Dedifferentiated amniotic fluid mesenchymal stem cell (primary cell): ENCODE measurements around the gene SV2C.
"Not testable (repeated sequence)": the region's sequence is repeated elsewhere in the genome, so short reads cannot be mapped to it uniquely, and the experiment has no call there.

Experiments used
- DNase-seq: peaks from one replicate; pipeline ENCODE4 v3.0.0-alpha.2; 2016; ENCODE audit errors: extremely low spot score

SV2C gene, protein sequence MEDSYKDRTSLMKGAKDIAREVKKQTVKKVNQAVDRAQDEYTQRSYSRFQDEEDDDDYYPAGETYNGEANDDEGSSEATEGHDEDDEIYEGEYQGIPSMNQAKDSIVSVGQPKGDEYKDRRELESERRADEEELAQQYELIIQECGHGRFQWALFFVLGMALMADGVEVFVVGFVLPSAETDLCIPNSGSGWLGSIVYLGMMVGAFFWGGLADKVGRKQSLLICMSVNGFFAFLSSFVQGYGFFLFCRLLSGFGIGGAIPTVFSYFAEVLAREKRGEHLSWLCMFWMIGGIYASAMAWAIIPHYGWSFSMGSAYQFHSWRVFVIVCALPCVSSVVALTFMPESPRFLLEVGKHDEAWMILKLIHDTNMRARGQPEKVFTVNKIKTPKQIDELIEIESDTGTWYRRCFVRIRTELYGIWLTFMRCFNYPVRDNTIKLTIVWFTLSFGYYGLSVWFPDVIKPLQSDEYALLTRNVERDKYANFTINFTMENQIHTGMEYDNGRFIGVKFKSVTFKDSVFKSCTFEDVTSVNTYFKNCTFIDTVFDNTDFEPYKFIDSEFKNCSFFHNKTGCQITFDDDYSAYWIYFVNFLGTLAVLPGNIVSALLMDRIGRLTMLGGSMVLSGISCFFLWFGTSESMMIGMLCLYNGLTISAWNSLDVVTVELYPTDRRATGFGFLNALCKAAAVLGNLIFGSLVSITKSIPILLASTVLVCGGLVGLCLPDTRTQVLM

DNA sequence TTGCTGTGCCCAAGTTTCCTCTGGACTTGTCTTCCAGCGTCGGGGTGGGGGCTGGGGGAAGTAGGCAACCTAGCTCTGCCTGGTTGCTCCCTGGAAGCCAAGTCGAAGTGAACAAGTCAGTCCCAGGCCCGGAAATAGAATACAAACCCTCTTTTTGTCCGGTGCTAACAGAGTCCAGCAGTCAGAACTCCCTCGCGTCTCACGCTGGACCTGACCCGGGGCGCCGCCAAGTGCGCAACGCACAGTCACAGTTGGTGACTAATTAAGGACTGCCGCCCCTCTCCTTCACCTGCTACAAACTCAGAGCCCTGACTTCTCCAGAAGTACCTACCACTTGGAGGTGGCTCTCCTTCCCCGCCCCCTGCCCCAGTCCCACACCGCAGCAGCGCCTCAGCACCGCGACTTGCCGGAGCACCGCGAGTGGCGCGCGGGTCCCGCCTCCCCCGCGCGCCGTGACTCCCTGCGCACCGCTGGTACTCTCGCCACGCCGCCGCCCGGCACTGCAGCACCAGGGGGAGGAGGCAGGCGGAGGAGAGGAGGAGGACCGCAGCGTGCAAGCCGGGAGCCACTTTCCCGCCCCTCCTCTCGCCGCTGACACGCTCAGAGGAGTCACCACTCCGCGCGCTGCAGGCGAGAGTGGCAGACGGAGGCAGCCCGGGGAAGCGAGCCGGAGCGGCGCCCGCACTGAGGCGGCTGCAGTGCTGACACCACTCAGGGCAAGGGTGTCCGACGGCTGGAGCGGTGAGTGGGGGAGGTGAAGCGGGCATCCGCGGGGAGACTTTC is at the start of gene SV2C:
Gene SV2C (plus strand): TSS at position 612 of the 783 bp plus-strand sequence. CDS start 48,368 bp downstream, outside the sequence.
- DNase-seq: no peak

DNA sequence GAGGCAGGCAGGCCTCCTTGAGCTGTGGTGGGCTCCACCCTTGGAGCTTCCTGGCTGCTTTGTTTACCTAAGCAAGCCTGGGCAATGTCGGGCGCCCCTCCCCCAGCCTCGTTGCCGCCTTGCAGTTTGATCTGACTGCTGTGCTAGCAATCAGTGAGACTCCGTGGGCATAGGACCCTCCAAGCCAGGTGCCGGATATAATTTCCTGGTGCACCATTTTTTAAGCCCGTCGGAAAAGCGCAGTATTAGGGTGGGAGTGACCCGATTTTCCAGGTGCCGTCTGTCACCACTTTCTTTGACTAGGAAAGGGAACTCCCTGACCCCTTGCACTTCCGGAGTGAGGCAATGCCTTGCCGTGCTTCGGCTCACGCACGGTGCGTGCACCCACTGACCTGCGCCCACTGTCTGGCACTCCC is 45.4 kb upstream of the SV2C start:
- not testable (repeated sequence) for DNase-seq

DNA sequence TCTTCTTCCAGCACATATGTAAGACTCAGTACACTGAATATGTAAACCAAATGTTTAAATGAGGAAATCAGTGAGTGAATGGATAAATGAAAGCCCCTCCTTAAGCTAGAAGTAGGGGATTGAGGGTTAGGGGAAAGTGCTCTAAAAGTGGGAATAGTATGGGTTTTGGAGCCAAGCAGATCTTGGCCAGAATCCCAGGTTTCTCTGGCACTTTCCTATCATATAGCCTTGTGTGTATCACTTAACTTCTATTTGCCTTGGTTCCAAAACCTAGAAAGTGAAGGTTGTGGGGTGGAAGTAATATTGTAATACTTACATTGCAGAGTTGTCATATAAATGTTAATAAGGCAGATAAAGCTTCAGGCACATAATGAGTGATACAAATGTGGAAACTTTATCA is 45.0 kb upstream of the SV2C start:
- no peak for DNase-seq

DNA sequence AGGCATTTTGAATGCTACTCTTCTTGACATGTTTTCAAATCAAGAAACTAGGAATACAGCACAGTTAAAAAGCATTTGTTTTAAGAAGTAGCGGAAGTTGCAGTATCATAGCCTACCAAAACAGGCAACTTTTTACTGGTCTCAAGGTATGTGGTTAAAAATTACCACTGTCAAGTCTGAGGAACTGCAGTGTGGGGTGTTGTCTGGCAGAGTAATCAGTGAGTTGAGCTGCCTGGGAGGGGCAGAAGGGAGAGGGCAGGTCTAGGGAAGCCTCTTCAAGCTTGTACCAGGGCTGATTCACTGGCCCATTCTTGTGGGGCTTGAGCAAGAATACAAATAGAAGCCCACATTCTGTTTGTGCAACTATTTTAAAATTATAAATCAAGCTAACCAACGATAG is 42.4 kb upstream of the SV2C start:
- DNase-seq: no peak

DNA sequence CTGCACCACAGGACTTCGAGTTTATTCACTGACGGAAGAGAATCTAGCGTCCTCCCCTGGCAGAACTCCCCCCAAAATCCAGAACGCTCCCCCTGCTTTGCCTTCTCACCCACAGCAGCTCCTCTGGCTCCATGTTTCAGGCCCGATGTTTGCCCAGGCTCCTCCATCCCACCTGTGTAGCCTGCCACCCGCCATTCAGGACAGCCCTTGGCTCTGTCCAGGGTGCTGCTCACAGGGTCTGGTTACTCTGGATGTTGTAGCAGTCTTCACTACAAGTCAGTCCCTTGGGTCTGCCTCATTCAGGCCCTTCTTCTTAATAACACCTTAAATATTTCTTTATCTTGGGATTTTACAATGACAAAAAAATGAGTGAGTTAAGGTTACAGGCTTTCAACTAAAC is 41.3 kb upstream of the SV2C start:
- DNase-seq: no peak

DNA sequence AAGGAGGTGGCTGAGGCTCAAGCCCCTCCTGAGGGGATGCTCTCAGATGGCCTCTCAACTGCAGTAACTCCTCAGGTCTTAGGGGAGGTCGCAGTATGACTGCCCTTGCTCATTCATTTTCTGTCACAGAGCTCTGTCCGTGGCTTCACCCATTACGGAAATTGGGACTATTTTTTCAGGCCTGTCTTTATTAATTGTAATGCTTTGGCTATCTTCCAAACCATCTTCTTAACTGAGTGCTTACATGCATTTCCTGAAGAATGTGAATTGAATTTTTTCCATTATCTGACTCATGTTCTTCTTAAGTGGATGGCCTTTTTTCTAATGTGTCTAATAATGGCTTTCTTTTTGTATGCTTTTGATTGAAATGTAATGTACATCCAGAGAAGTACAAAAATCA is 36.4 kb upstream of the SV2C start:
- no peak for DNase-seq

DNA sequence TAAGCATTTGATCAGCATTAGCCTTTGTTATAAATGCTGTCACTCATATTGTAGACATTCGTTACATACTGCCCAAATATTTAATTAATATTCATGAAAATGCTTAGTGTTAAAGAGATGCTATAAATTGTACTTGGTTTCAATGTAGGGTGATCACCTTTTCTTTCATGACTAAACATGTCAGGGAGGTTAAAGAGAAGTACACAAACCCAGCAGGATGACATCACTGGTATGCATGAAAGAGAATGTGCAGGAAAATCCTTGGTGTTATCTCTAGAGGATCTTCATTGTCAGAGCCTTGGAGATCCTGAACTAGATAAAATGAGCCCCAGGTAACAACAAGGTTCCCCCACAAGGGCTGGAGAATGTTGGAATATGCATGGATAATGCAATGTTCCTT is 33.0 kb upstream of the SV2C start:
- no peak for DNase-seq

DNA sequence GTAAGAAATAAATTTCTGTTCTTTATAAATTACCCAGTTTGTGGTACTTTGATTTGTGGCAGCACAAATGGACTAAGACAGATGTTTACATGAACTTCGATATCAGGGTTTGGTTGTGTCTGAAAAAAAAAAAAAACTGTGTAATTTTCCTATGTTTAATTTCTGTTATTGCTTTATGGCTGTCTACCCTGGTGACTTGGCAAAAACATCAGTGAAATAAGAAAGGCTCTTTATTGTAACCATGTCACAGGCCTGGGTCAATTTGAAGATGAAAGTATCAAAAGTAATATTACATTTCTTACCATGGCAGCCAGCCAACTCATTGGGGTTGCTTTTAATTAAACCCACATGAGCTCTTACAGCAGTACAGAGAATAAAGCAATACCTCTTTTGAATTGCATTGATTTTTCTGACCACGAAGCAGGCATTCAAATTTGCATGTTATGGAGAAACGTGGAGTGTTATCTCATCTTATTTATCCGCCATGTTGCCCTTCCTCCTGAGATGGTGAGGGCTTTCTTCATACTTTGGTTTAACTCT is 20.6 kb upstream of the SV2C start:
- no peak for DNase-seq

DNA sequence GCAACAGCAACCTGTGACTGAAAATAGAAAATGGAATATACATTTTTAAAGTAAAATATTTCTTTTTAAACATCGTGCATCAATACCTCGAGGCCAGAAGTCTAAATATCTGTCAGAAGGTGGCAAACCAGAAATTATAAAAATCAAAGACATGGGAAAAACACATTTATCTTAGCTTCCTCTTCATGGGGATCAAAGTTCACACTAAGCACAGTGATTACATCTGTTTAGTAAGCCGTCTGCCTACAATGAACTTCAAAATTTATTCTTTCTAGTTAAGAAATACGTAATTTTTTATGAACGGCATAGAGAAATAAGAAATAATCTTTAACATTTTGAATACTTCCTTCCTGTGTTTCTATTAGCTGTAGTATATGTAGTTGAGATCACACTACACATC is 17.9 kb upstream of the SV2C start:
- no peak for DNase-seq

DNA sequence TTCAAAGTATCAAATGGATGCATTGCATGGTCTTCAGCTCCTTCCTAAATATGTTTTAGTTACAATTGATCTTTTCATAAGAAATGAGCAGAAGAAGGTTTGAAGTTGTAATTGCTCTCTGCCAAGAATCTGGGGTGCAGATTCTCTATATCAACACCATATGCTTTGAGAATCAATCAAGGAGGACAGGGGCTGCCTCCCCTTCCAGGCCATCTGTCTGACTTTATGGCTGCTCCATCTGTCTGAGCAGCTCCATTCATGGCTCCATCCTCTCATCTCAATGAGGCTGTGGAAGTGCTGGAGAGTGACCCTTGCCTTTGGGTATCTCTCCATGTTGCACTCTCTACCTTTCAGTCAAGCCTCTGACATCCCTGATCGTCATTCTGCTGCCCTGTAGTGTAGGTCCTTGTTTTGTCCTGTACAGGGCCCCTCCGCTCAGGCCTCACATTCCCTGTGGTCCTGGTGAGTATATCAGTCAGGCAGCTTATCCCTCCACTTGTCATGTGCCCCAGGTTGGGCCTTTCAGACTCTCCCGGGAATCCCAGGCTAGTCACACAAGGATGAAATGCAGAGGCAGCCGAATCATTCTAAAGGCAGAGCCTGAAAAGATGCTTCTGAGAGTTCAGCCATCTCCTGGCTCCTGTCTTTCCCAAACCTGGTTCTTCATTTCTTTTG is 14.0 kb upstream of the SV2C start:
- no peak for DNase-seq

DNA sequence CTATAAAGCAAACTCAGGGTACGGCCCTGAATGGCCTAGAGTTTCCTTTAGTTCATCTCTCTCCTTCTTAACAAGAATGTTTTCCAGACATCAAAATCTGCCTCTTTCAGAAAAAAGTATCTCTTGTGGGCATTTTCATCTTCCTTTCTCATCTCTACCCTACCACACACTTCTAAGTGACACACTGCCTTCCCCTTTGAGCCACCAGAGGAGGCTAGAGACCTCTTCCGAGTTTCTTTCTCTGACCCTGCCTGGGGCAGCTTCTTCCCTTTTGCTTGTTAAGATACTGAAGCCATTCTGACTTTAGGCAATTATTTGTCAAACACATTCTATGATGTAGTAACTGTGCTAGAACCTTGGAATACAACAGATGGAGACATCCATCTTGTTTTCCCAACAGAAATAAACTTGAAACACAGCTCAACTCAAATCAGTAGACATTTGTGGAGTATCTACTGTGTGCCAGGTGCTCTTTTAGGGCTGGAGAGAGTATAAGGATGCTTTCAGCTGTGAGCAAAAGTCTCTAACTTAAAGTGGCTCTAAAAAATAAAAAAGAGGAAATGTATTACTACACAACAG is 8.6 kb upstream of the SV2C start:
- no peak for DNase-seq

DNA sequence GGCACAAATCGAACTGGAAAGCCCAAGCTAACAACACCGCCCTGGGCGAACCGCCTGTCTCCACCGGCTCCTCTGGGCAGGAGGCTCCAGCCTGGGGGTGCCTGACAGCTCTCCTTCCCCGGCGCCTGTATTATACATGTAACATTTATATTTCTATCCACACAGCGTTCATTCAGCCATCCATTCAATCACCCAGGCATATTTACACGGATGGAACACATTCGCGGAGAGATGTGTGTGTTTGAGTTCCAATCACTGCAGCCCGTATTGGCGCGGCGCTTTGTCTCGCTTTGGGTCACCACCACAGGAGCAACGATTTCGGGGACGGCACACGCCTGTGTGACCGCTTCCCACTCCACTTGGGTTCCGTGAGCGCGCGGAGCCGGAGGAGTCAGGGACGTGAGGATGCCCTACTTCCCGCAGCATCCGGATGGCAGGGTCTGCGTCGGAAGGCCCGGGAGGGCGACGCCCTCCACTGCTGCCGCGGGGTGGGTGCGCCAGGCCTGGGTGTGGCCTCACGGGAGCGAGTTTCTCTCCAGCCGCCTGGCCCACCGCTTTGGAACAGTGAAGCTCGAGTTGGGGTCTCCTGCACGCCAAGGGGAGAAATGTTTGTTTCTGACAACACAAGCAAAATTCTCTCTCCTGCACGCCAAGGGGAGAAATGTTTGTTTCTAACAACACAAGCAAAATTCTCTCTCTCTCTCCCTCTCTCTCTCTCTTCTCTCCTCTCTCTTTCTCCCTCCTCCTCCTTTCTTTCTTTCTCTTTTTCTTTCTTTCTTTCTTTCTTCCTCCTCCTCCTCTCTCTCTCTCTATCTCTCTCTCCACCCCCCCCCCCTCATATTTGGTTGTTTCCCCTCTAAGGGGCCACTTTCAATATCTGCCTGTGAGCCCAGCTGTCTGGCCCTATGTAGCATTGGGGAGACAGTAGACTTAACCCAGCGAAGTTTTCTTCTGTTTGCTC is 1.1 kb upstream of the SV2C start:
- no peak for DNase-seq

DNA sequence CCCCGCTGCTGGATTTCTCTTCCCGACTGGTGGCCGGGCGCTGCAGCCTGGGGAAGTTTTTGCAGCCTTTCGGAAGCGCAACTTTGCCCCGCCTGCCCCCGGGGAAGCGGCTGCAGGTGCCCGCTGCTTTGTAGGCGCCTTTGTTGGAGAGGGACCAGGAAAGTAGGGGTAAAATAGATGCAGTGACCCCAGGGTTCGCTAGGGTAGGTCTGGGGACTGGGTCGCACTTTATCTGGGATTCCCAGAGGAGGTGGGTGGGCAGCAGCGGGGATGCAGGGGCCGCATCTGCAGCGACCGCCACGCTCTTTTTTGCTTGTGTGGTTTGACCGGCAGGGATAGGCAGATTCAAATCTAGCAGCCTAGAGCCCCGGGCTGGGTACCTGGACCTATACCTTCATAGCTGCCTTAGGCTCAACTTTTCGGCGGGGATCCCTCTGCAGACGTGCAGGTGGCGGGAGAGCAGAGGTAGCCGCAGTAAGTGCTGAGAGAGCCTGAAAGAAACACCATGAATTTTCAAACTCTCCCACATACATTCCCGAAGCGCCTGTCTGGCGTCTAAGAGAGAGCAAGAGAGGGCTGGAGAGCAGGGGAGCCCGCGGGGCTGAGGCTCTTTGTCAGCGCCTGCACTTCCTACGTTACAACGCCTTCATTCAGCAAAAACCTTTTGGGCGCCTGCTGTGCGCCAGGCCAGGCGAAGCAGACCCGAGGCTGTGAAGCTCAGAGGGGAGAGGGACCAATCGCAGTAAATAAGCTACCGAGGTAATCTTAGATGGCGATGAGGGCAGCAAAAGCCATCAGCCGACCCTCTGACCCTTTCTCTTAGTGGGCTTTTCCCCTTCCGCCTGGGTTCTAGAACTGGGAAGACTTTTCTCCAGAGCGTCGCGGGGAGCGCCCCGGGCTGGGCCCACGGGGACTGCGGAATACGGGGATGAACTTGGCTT is 642 bp downstream of the SV2C start:
- DNase-seq: no peak

DNA sequence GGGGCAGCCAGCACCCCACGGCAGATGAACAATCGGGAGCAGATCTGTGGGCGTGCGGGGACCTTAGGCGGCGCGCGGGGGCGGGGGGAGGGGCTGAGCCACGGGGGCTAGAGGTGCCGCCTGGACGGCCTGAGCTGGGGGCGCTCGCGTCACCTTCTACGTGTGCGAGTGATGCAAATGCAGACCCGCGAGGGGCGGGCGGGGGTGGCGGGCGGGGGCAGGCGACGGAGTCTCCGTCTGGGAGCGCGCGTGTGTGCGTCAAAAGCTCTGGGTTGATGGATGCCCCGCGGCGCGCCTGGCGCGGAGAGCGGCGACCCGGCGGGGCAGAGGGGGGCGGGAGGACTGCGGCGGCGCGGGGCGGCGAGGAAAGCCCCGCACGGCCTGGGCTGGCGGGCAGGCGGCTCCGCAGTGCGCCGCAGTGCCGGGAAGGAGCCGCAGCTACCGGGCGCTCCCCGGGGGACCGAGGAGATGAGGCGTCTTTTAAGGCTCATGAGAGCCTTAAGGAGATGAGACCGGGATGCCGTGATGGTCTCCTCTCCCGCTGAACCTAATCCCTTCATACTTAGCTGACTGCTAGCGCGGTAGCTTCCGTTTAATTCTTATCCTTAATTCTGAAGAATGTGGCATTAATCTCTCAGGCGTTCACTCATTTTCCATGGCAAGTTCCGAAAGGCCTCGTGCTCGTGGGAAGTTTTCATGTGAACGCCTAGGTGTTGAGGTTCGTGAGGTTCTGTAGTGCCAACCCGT is 1.5 kb downstream of the SV2C start:
- no peak for DNase-seq

DNA sequence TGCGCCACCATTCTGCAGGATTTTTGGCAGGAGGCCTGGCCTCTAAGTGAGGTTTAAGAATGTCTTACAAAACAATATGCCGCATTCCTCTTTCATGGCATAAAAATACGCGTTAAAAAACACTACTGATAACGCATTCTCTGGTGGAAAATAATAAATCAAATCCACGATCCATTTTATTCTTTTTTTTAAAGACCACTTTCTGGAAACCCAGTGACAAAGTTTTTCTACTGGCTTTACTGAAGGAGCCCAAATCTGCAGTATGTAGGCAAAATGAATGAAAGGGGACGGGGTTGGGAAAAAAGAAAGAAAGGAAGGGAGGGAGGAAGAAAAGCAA is 2.0 kb downstream of the SV2C start:
- no peak for DNase-seq

DNA sequence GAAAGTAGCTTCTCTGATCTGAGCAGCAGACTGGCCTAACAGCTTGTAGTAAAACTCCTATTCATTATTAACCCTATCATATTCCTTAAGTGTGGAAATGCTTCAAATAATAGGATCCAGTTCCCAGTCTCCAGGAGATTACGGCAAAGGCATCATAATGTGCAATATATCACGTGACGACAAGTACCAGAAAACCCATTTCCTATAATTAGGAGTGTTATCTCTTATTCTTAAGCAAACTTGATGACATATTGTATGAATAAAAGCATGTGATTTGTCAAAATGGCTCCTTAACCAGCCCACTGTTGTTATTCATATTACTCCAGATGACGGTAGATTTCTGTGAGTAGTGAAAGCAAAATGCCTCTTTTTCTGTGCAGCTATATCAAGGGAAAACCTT is 2.9 kb downstream of the SV2C start:
- no peak for DNase-seq

DNA sequence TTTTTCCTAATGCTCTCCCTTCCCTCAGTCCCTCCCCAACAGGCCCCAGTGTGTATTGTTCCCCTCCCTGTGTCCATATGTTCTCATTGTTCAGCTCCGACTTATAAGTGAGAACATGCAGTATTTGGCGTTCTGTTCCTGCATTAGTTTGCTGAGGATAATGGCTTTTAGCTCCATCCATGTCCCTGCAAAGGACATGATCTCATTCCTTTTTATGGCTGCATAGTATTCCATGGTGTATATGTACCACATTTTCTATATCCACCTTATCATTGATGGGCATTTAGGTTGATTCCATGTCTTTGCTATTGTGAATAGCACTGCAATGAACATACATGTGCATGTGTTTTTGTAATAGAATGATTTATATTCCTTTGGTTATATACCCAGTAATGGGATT is 6.0 kb downstream of the SV2C start:
- not testable (repeated sequence) for DNase-seq

DNA sequence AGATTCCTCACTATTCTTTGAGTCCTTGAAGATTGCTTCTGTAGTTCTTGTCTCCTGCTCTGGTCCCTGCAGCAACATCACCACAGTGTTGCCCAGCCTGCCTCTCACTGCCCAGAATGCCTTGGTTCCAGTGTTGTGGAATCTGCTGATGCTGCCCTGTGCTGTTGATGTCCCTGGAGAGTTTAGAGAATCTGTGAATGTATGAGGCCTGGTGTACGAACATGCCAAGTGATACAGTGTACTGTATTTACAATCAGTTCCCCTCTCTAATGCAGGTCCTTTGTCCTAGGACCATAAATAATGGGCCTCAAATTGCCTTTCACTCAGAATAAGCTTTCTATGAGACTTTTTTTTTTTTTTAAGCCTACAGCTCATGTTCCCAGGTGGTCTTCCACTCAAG is 8.2 kb downstream of the SV2C start:
- no peak for DNase-seq
